ENCODE results near the gene HBE1. TPM values are rescaled to one million over a fixed set of nuclear protein-coding genes. Genes with fewer than 3 reads are reported as not detected.

The HBE1 gene
- total and polyA plus RNA-seq, 10 of the 15 experiments (the other 5 are each of a cell fraction or from before 2014, with no cell fraction given): 0.13 to 2.7 (median 0.62) TPM; not detected in 5

GRCh38 chr11:5246772-5247471, 22.8 kb downstream of the HBE1 start:
- ChIA-PET RAD21 (ENCODE audit: unreplicated experiment) (no interaction called here), POLR2A (no interaction called here), SMC1A (ENCODE audit: uncharacterized antibody, unreplicated experiment) (interaction anchor here (0.9 kb wide), 1 partner anchor 10 kb away, joined by 3 read pairs; no protein-coding TSS in a partner anchor), CTCF (no interaction called here)
- H3K79me2 ChIP-seq (ENCODE audit: control insufficient read depth, insufficient read depth, low read length): no peaks in the 10 kb centered on the region
- H3K4me1 ChIP-seq (ENCODE audit: control insufficient read depth, insufficient read depth, low read length): no peaks in the 10 kb centered on the region
- no peak for ATAC-seq
- H3K4me3 ChIP-seq: no peak overlapping the region
- FAIRE-seq: no peak
- no peak overlapping the region for H3K4me2 ChIP-seq (ENCODE audit: control insufficient read depth, insufficient read depth)
- H3K9ac ChIP-seq (ENCODE audit: control insufficient read depth, insufficient read depth, low read length): no peak overlapping the region
- no peak overlapping the region for H3K27ac ChIP-seq (ENCODE audit: control insufficient read depth, insufficient read depth)
- H3K9me3 ChIP-seq (replicated peaks; ENCODE audit: control insufficient read depth, insufficient read depth, low read length): no peaks in the 10 kb centered on the region
- no peak overlapping the region for H2AFZ ChIP-seq (ENCODE audit: control insufficient read depth, low read depth, low read length)
- TF ChIP-seq JUND (IDR thresholded peaks at IDR 0.05; ENCODE audit: low read depth, low read length) (no peak), SREBF1 (IDR thresholded peaks at IDR 0.05; ENCODE audit: low read length) (no peak), RAD51 (IDR thresholded peaks at IDR 0.05) (no peak), PML (IDR thresholded peaks at IDR 0.05; ENCODE audit: low read length) (no peak), CEBPZ (IDR thresholded peaks at IDR 0.05; ENCODE audit: low read depth, low read length) (no peak), ZNF274 (IDR thresholded peaks at IDR 0.05; ENCODE audit: insufficient read depth, insufficient read length) (no peak)
- TF ChIP-seq, protein P1, sequence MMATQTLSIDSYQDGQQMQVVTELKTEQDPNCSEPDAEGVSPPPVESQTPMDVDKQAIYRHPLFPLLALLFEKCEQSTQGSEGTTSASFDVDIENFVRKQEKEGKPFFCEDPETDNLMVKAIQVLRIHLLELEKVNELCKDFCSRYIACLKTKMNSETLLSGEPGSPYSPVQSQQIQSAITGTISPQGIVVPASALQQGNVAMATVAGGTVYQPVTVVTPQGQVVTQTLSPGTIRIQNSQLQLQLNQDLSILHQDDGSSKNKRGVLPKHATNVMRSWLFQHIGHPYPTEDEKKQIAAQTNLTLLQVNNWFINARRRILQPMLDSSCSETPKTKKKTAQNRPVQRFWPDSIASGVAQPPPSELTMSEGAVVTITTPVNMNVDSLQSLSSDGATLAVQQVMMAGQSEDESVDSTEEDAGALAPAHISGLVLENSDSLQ (IDR thresholded peaks at IDR 0.05): no peak
- TF ChIP-seq, protein P2, sequence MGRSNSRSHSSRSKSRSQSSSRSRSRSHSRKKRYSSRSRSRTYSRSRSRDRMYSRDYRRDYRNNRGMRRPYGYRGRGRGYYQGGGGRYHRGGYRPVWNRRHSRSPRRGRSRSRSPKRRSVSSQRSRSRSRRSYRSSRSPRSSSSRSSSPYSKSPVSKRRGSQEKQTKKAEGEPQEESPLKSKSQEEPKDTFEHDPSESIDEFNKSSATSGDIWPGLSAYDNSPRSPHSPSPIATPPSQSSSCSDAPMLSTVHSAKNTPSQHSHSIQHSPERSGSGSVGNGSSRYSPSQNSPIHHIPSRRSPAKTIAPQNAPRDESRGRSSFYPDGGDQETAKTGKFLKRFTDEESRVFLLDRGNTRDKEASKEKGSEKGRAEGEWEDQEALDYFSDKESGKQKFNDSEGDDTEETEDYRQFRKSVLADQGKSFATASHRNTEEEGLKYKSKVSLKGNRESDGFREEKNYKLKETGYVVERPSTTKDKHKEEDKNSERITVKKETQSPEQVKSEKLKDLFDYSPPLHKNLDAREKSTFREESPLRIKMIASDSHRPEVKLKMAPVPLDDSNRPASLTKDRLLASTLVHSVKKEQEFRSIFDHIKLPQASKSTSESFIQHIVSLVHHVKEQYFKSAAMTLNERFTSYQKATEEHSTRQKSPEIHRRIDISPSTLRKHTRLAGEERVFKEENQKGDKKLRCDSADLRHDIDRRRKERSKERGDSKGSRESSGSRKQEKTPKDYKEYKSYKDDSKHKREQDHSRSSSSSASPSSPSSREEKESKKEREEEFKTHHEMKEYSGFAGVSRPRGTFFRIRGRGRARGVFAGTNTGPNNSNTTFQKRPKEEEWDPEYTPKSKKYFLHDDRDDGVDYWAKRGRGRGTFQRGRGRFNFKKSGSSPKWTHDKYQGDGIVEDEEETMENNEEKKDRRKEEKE (IDR thresholded peaks at IDR 0.05): no peak
- TF ChIP-seq, protein P3, sequence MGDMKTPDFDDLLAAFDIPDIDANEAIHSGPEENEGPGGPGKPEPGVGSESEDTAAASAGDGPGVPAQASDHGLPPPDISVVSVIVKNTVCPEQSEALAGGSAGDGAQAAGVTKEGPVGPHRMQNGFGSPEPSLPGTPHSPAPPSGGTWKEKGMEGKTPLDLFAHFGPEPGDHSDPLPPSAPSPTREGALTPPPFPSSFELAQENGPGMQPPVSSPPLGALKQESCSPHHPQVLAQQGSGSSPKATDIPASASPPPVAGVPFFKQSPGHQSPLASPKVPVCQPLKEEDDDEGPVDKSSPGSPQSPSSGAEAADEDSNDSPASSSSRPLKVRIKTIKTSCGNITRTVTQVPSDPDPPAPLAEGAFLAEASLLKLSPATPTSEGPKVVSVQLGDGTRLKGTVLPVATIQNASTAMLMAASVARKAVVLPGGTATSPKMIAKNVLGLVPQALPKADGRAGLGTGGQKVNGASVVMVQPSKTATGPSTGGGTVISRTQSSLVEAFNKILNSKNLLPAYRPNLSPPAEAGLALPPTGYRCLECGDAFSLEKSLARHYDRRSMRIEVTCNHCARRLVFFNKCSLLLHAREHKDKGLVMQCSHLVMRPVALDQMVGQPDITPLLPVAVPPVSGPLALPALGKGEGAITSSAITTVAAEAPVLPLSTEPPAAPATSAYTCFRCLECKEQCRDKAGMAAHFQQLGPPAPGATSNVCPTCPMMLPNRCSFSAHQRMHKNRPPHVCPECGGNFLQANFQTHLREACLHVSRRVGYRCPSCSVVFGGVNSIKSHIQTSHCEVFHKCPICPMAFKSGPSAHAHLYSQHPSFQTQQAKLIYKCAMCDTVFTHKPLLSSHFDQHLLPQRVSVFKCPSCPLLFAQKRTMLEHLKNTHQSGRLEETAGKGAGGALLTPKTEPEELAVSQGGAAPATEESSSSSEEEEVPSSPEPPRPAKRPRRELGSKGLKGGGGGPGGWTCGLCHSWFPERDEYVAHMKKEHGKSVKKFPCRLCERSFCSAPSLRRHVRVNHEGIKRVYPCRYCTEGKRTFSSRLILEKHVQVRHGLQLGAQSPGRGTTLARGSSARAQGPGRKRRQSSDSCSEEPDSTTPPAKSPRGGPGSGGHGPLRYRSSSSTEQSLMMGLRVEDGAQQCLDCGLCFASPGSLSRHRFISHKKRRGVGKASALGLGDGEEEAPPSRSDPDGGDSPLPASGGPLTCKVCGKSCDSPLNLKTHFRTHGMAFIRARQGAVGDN (IDR thresholded peaks at IDR 0.05): no peak
- H3K36me3 ChIP-seq (ENCODE audit: control insufficient read depth in 2 of 2, insufficient read depth in 2 of 2, low read length in 1 of 2): no peaks in the 10 kb centered on the region
- in situ Hi-C loops (cut with MboI) (no loop called here), intact Hi-C loops (cut with micrococcal nuclease; ENCODE audit: unreplicated experiment) (no loop called here)
- 7% methylated on average over 6 of the region's 6 CpGs for WGBS (ENCODE audit: insufficient coverage, insufficient replicate concordance, low lambda C conversion rate, missing lambda C conversion rate)
- peaks cover 0 to 2% of the 10 kb centered on the region in 2 experiments; a peak in 2 of 4 replicates for H3K27me3 ChIP-seq (replicated peaks in 1 of 2; ENCODE audit: control insufficient read depth in 2 of 2, insufficient read depth in 2 of 2, low read length in 1 of 2)
- H4K20me1 ChIP-seq (ENCODE audit: control insufficient read depth, insufficient read depth): no peaks in the 10 kb centered on the region
- no peak for DNase-seq (ENCODE audit: low read depth, low spot score)
- no TSS peak for BruUV-seq (replicated peaks)
